Activated T-helper 17 cell treated with anti-CD3 and anti-CD28 coated beads, Interleukin-2, amount 50 U/mL, for 72 hours (primary cell): ENCODE results near the gene PTTG1IP. TPM values are rescaled to one million over a fixed set of nuclear protein-coding genes. Genes with fewer than 3 reads are reported as not detected.

Source experiments
- ATAC-seq: fragments of 150-1000 bp; cut with Tn5 transposase; replicated peaks from 2 replicates; pipeline ENCODE4 v1.10.0; 2021; ENCODE audit warnings: mild to moderate bottlenecking, moderate library complexity
- H3K27ac Mint-ChIP-seq: one replicate; pipeline ENCODE4 v1.8.0; 2022; ENCODE audit warnings: mixed read lengths
- H3K27me3 Mint-ChIP-seq: one replicate; pipeline ENCODE4 v1.8.0; 2022; ENCODE audit warnings: mixed read lengths
- H3K36me3 Mint-ChIP-seq: one replicate; pipeline ENCODE4 v1.8.0; 2022; ENCODE audit warnings: low read depth, mild to moderate bottlenecking, mixed read lengths
- H3K4me1 Mint-ChIP-seq: one replicate; pipeline ENCODE4 v1.8.0; 2022; ENCODE audit warnings: mixed read lengths
- H3K4me3 Mint-ChIP-seq: one replicate; pipeline ENCODE4 v1.8.0; 2022; ENCODE audit warnings: mild to moderate bottlenecking, mixed read lengths
- H3K9me3 Mint-ChIP-seq: one replicate; pipeline ENCODE4 v1.8.0; 2022; ENCODE audit warnings: mixed read lengths
- total RNA-seq, 2 donors: library from RNA; stranded (reverse); gene quantifications; one replicate each; pipeline ENCODE4 v1.2.3, GENCODE V29; 2022

PTTG1IP gene
- total RNA-seq, 2 donors from 2014 or later: 76.5 to 78.8 TPM

- H3K4me1 Mint-ChIP-seq: peaks cover 33% of the 10 kb centered on the region
- no peaks in the 10 kb centered on the region for H3K9me3 Mint-ChIP-seq
- H3K36me3 Mint-ChIP-seq: peaks cover 87% of the 10 kb centered on the region
- H3K27ac Mint-ChIP-seq: peak overlapping the region; percentile 67
- H3K27me3 Mint-ChIP-seq: no peaks in the 10 kb centered on the region
- peak overlapping the region; percentile 96 for H3K4me3 Mint-ChIP-seq
- peak; percentile 7 for ATAC-seq
Measured at GRCh38 chr21:44802396-44803153, 70.9 kb downstream of the PTTG1IP start.

- H3K9me3 Mint-ChIP-seq: no peaks in the 10 kb centered on the region
- peaks cover 37% of the 10 kb centered on the region for H3K4me1 Mint-ChIP-seq
- H3K4me3 Mint-ChIP-seq: peak within 1 kb of the TSS; percentile 96
- H3K27me3 Mint-ChIP-seq: no peaks in the 10 kb centered on the region
- peaks cover 87% of the 10 kb centered on the region for H3K36me3 Mint-ChIP-seq
- H3K27ac Mint-ChIP-seq: peak within 1 kb of the TSS; percentile 82
- ATAC-seq: peak; percentile 98
Measured at GRCh38 chr21:44801468-44802395, 71.8 kb downstream of the PTTG1IP start, which contains the start of gene UBE2G2. Gene UBE2G2 (minus strand): TSS chr21:44801820. CDS start chr21:44801748, 72 bp downstream.

- Mint-ChIP-seq H3K36me3 (peaks cover 87% of the 10 kb centered on the region), H3K27me3 (no peaks in the 10 kb centered on the region), H3K4me1 (peaks cover 44% of the 10 kb centered on the region), H3K4me3 (peak overlapping the region; percentile 96), H3K27ac (peak overlapping the region; percentile 82), H3K9me3 (no peaks in the 10 kb centered on the region)
- ATAC-seq: peak; percentile 49
Measured at GRCh38 chr21:44800971-44801467, 72.5 kb downstream of the PTTG1IP start.

GRCh38 chr21:44800103-44800502, 73.4 kb downstream of the PTTG1IP start:
- no peak for ATAC-seq
- Mint-ChIP-seq H3K4me3 (peak overlapping the region; percentile 96), H3K4me1 (peaks cover 45% of the 10 kb centered on the region), H3K9me3 (no peaks in the 10 kb centered on the region), H3K27ac (peak overlapping the region; percentile 82), H3K27me3 (no peaks in the 10 kb centered on the region), H3K36me3 (peaks cover 87% of the 10 kb centered on the region)

- Mint-ChIP-seq H3K36me3 (peaks cover 82% of the 10 kb centered on the region), H3K27me3 (no peaks in the 10 kb centered on the region), H3K4me1 (peaks cover 45% of the 10 kb centered on the region), H3K9me3 (no peaks in the 10 kb centered on the region), H3K4me3 (peak overlapping the region; percentile 96), H3K27ac (peak overlapping the region; percentile 82)
- no peak for ATAC-seq
Measured at GRCh38 chr21:44799646-44800045, 73.8 kb downstream of the PTTG1IP start.

Other genes starting within 250 kb of the PTTG1IP start
- not detected for gene KRTAP10-9, start 246.6 kb downstream of the PTTG1IP start, total RNA-seq
- gene KRTAP10-10, start 236.3 kb downstream of the PTTG1IP start, total RNA-seq: not detected
- gene KRTAP10-11, start 227.3 kb downstream of the PTTG1IP start, total RNA-seq: not detected
- not detected for gene KRTAP12-4, start 219.0 kb downstream of the PTTG1IP start, total RNA-seq
- not detected for gene KRTAP12-3, start 215.8 kb downstream of the PTTG1IP start, total RNA-seq
- not detected for gene KRTAP12-2, start 206.8 kb downstream of the PTTG1IP start, total RNA-seq
- gene KRTAP12-1, start 191.5 kb downstream of the PTTG1IP start, total RNA-seq: not detected
- not detected for gene KRTAP10-12, start 176.5 kb downstream of the PTTG1IP start, total RNA-seq
- under 1 TPM in 1 of 2 donors, not detected in 1; 0.08 TPM for gene TSPEAR, start 162.1 kb downstream of the PTTG1IP start, total RNA-seq
- 100 to 1,000 TPM in 1 of 2 donors, 10 to 100 TPM in 1; 88.9 to 136 TPM for gene UBE2G2, start 71.9 kb downstream of the PTTG1IP start, total RNA-seq
- 10 to 100 TPM; 52.6 to 86.2 TPM for gene SUMO3, start 55.6 kb downstream of the PTTG1IP start, total RNA-seq
- 100 to 1,000 TPM; 240 to 302 TPM for gene ITGB2, start 47.2 kb upstream of the PTTG1IP start, total RNA-seq
- 10 to 100 TPM; 28.6 to 56.7 TPM for gene SLX9, start 66.3 kb upstream of the PTTG1IP start, total RNA-seq
- 10 to 100 TPM; 22.7 to 32.0 TPM for gene ADARB1, start 200.9 kb upstream of the PTTG1IP start, total RNA-seq